ENCODE results near the gene C3orf20.

GRCh38 chr3:14680716-14681115 lies 5.8 kb downstream of the C3orf20 start:
- TF ChIP-seq NFYB (IDR thresholded peaks at IDR 0.05; ENCODE audit: extremely low read depth, insufficient read length) (no peak), ESRRB (CRISPR knock-in tag; IDR thresholded peaks at IDR 0.05; ENCODE audit: borderline replicate concordance) (no peak), ILF3 (IDR thresholded peaks at IDR 0.05; ENCODE audit: borderline replicate concordance) (no peak), HOMEZ (CRISPR knock-in tag; IDR thresholded peaks at IDR 0.05) (no peak), SMARCB1 (IDR thresholded peaks at IDR 0.05; ENCODE audit: insufficient read length, low read depth) (no peak), MLX (CRISPR knock-in tag; conservative IDR thresholded peaks at IDR 0.05) (no peak), ZBTB8A (IDR thresholded peaks at IDR 0.05; ENCODE audit: partially characterized antibody) (no peak)
